ENCODE measurements around the gene ATF5. TPM values are rescaled to one million over a fixed set of nuclear protein-coding genes. Genes with fewer than 3 reads are reported as not detected.
"Not testable (repeated sequence)": the region's sequence is repeated elsewhere in the genome, so short reads cannot be mapped to it uniquely, and the experiment has no call there.

Gene ATF5
- total RNA-seq, 5 donors from 2014 or later (not counting 1 experiment from before 2014, with no cell fraction given): 8.5 to 18.9 (median 11.2) TPM

- DNase-seq: no peak
- peaks cover 17 to 24% of the 10 kb centered on the region in 2 donors for H3K27me3 Mint-ChIP-seq
Observed at GRCh38 chr19:49956115-49956495, 27.1 kb downstream of the ATF5 start.

GRCh38 chr19:49957262-49957915 lies 28.4 kb downstream of the ATF5 start:
- no peak for ATAC-seq (replicated peaks in 1 of 4)
- H3K27ac Mint-ChIP-seq: no peak overlapping the region
- no peak for DNase-seq
- 81% methylated on average over 7 of the region's 10 CpGs for WGBS (ENCODE audit: insufficient coverage)
- Histone ChIP-seq H3K4me1 (ENCODE audit: control insufficient read depth in 1 of 2, extremely low read depth in 1 of 2, insufficient read depth in 2 of 2, low read length in 2 of 2) (no peaks in the 10 kb centered on the region), H3K27me3 (replicated peaks in 1 of 2; ENCODE audit: control insufficient read depth in 2 of 2, extremely low read depth in 1 of 2, insufficient read depth in 2 of 2, low read length in 1 of 2) (peaks cover 0 to 17% of the 10 kb centered on the region in 2 experiments), H3K36me3 (ENCODE audit: control insufficient read depth in 2 of 2, extremely low read depth in 1 of 2, insufficient read depth in 1 of 2, low read length in 1 of 2) (no peaks in the 10 kb centered on the region), H3K9me3 (no peaks in the 10 kb centered on the region), H3K27ac (ENCODE audit: low read length) (no peak overlapping the region), H3K4me3 (ENCODE audit: control insufficient read depth in 1 of 2, extremely low read depth in 1 of 2, low read length in 1 of 2) (no peak overlapping the region)
- H3K36me3 Mint-ChIP-seq: no peaks in the 10 kb centered on the region
- H3K9me3 Mint-ChIP-seq: no peaks in the 10 kb centered on the region
- H3K4me1 Mint-ChIP-seq: peaks cover 2 to 6% (median 6%) of the 10 kb centered on the region in 3 donors
- CTCF ChIA-PET: interaction anchor here in 1 of 2 donors (0.7 kb wide), 1 partner anchor 16 kb away, joined by 3 read pairs; no protein-coding TSS in a partner anchor
- POLR2A ChIA-PET: interaction anchor here in 1 of 2 donors (0.7 kb wide), 1 partner anchor 35 kb away, joined by 3 read pairs; no protein-coding TSS in a partner anchor
- peaks cover 21% of the 10 kb centered on the region in 2 donors for H3K27me3 Mint-ChIP-seq
- H3K4me3 Mint-ChIP-seq: no peak overlapping the region

More at GRCh38 chr19:49956115-49956495, 27.1 kb downstream of the ATF5 start:
- Histone ChIP-seq H3K4me3 (ENCODE audit: control insufficient read depth in 1 of 2, extremely low read depth in 1 of 2, low read length in 1 of 2) (no peak overlapping the region), H3K4me1 (ENCODE audit: control insufficient read depth in 1 of 2, extremely low read depth in 1 of 2, insufficient read depth in 2 of 2, low read length in 2 of 2) (no peaks in the 10 kb centered on the region), H3K27me3 (replicated peaks in 1 of 2; ENCODE audit: control insufficient read depth in 2 of 2, extremely low read depth in 1 of 2, insufficient read depth in 2 of 2, low read length in 1 of 2) (peaks cover 0 to 29% of the 10 kb centered on the region in 2 experiments), H3K27ac (ENCODE audit: low read length) (no peak overlapping the region), H3K9me3 (no peaks in the 10 kb centered on the region), H3K36me3 (ENCODE audit: control insufficient read depth in 2 of 2, extremely low read depth in 1 of 2, insufficient read depth in 1 of 2, low read length in 1 of 2) (no peaks in the 10 kb centered on the region)
- WGBS (ENCODE audit: insufficient coverage): 93% methylated on average over 6 of the region's 9 CpGs
- no peaks in the 10 kb centered on the region for H3K36me3 Mint-ChIP-seq
- ChIA-PET POLR2A (no interaction called here), CTCF (no interaction called here)
- ATAC-seq (replicated peaks in 1 of 4): no peak
- H3K9me3 Mint-ChIP-seq: no peaks in the 10 kb centered on the region
- no peak overlapping the region for H3K27ac Mint-ChIP-seq
- peaks cover 2 to 6% (median 6%) of the 10 kb centered on the region in 3 donors for H3K4me1 Mint-ChIP-seq
- no peak overlapping the region for H3K4me3 Mint-ChIP-seq

GRCh38 chr19:49958144-49958543 lies 29.1 kb downstream of the ATF5 start:
- H3K27ac ChIP-seq (ENCODE audit: low read length); H3K4me1 Mint-ChIP-seq; H3K9me3 ChIP-seq; ATAC-seq (replicated peaks in 1 of 4); H3K36me3 ChIP-seq (ENCODE audit: control insufficient read depth in 2 of 2, extremely low read depth in 1 of 2, insufficient read depth in 1 of 2, low read length in 1 of 2); CTCF ChIA-PET; H3K4me3 ChIP-seq (ENCODE audit: control insufficient read depth in 1 of 2, extremely low read depth in 1 of 2, low read length in 1 of 2); DNase-seq; H3K4me3 Mint-ChIP-seq; H3K4me1 ChIP-seq (ENCODE audit: control insufficient read depth in 1 of 2, extremely low read depth in 1 of 2, insufficient read depth in 2 of 2, low read length in 2 of 2); H3K27ac Mint-ChIP-seq; H3K36me3 Mint-ChIP-seq; H3K9me3 Mint-ChIP-seq: not testable (repeated sequence)
- H3K27me3 Mint-ChIP-seq: peaks cover 19 to 20% of the 10 kb centered on the region in 2 donors
- POLR2A ChIA-PET: interaction anchor here in 1 of 2 donors (0.7 kb wide), 1 partner anchor 35 kb away, joined by 3 read pairs; no protein-coding TSS in a partner anchor
- 60% methylated on average over 5 of the region's 9 CpGs for WGBS (ENCODE audit: insufficient coverage)
- H3K27me3 ChIP-seq (replicated peaks in 1 of 2; ENCODE audit: control insufficient read depth in 2 of 2, extremely low read depth in 1 of 2, insufficient read depth in 2 of 2, low read length in 1 of 2): peaks cover 0 to 14% of the 10 kb centered on the region in 2 experiments

DNA sequence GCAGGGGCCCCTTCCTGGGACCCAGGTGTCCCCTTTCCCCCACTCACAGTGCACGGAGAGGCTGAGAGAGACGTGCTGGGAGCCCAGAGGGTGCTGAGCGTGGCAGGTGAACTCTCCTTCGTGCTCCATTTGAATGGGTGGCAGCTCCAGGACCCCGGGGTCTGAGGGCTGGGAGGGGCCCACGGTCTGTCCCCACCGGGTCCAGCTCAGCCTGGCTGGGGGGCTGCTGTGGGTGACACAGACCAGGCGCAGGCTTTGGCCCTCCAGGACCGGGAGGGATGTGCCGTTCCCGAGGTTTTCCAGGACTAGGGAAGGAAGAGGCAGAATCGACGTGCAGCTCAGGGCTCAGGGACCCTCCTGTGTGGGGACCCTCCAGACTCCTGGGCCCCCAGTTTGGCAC lies 29.6 kb downstream of the ATF5 start:
- H3K27ac Mint-ChIP-seq; DNase-seq; CTCF ChIA-PET; H3K4me1 Mint-ChIP-seq; POLR2A ChIA-PET; H3K9me3 Mint-ChIP-seq; H3K27ac ChIP-seq (ENCODE audit: low read length); H3K4me3 ChIP-seq (ENCODE audit: control insufficient read depth in 1 of 2, extremely low read depth in 1 of 2, low read length in 1 of 2); ATAC-seq (replicated peaks in 1 of 4); H3K4me1 ChIP-seq (ENCODE audit: control insufficient read depth in 1 of 2, extremely low read depth in 1 of 2, insufficient read depth in 2 of 2, low read length in 2 of 2); H3K36me3 Mint-ChIP-seq; H3K9me3 ChIP-seq; H3K4me3 Mint-ChIP-seq; H3K36me3 ChIP-seq (ENCODE audit: control insufficient read depth in 2 of 2, extremely low read depth in 1 of 2, insufficient read depth in 1 of 2, low read length in 1 of 2): not testable (repeated sequence)
- H3K27me3 Mint-ChIP-seq: peaks cover 19 to 20% of the 10 kb centered on the region in 2 donors
- peaks cover 0 to 15% of the 10 kb centered on the region in 2 experiments for H3K27me3 ChIP-seq (replicated peaks in 1 of 2; ENCODE audit: control insufficient read depth in 2 of 2, extremely low read depth in 1 of 2, insufficient read depth in 2 of 2, low read length in 1 of 2)
- whole genome bisulfite sequencing (ENCODE audit: insufficient coverage): 69% methylated on average over 12 of the region's 13 CpGs

DNA sequence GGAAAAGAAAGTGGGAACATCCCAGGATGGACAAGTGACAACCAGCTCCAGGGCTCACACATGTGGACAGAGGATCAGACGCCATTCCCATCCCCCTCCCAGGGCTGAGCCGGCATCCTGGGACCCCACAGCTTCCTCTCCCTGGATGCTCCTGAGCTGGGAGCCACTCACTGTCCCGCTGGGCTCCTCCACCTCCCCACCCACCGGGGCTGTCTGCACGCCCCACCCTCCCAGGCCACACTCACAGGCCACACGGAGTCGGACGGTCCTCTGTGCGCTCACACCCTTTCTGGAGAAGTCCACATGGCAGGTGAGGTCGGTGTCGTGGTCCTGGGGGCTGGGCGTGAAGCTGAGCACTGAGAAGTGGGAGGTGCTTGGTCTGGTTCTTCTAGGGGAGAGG lies 30.9 kb downstream of the ATF5 start:
- H3K4me1 ChIP-seq (ENCODE audit: control insufficient read depth in 1 of 2, extremely low read depth in 1 of 2, insufficient read depth in 2 of 2, low read length in 2 of 2); H3K4me3 Mint-ChIP-seq; H3K27ac ChIP-seq (ENCODE audit: low read length); H3K9me3 ChIP-seq; H3K27ac Mint-ChIP-seq; POLR2A ChIA-PET; H3K4me1 Mint-ChIP-seq; DNase-seq; CTCF ChIA-PET; H3K36me3 Mint-ChIP-seq; ATAC-seq (replicated peaks in 1 of 4); H3K36me3 ChIP-seq (ENCODE audit: control insufficient read depth in 2 of 2, extremely low read depth in 1 of 2, insufficient read depth in 1 of 2, low read length in 1 of 2); H3K9me3 Mint-ChIP-seq; H3K4me3 ChIP-seq (ENCODE audit: control insufficient read depth in 1 of 2, extremely low read depth in 1 of 2, low read length in 1 of 2): not testable (repeated sequence)
- H3K27me3 Mint-ChIP-seq: peaks cover 17 to 22% of the 10 kb centered on the region in 2 donors
- H3K27me3 ChIP-seq (replicated peaks in 1 of 2; ENCODE audit: control insufficient read depth in 2 of 2, extremely low read depth in 1 of 2, insufficient read depth in 2 of 2, low read length in 1 of 2): peaks cover 0 to 10% of the 10 kb centered on the region in 2 experiments
- no CpG with 5 or more reads among the region's 12 CpGs for WGBS (ENCODE audit: insufficient coverage)

DNA sequence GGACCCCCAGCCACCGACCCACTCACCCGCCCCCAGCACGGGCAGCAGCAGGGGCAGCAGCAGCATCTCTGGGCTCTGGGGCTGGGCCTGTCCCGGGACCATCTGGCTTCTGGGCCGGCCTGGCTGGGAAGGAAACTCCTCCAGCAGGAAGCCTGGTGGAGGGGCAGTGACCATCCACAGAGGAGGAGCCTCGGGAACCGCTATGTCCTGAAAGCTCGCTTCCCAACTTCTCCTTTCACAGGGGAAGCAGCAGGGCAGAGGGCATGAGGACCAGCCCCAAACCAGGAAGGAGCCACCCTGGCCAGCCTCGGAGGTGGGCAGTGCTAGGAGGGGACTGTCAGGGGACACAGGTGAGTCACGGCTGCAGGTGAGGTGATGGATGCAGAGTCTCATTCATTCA lies 32.0 kb downstream of the ATF5 start, which contains the start of gene SIGLEC11:
Gene SIGLEC11, minus strand, starts transcription at position 193 of the 400 bp plus-strand sequence. Its CDS starts 91 bp downstream, at position 102.
- CTCF ChIA-PET: not testable (repeated sequence)

More for the DNA sequence above, 32.0 kb downstream of the ATF5 start, which contains the start of gene SIGLEC11:
- peaks cover 11 to 25% of the 10 kb centered on the region in 2 donors for H3K27me3 Mint-ChIP-seq
- ATAC-seq (replicated peaks in 1 of 4); H3K36me3 Mint-ChIP-seq; DNase-seq; H3K27ac ChIP-seq (ENCODE audit: low read length); H3K4me1 Mint-ChIP-seq; H3K4me3 ChIP-seq (ENCODE audit: control insufficient read depth in 1 of 2, extremely low read depth in 1 of 2, low read length in 1 of 2); H3K4me3 Mint-ChIP-seq; H3K9me3 Mint-ChIP-seq; H3K9me3 ChIP-seq; H3K4me1 ChIP-seq (ENCODE audit: control insufficient read depth in 1 of 2, extremely low read depth in 1 of 2, insufficient read depth in 2 of 2, low read length in 2 of 2); H3K27ac Mint-ChIP-seq; POLR2A ChIA-PET; H3K36me3 ChIP-seq (ENCODE audit: control insufficient read depth in 2 of 2, extremely low read depth in 1 of 2, insufficient read depth in 1 of 2, low read length in 1 of 2): not testable (repeated sequence)
- WGBS (ENCODE audit: insufficient coverage): no CpG with 5 or more reads among the region's 10 CpGs
- H3K27me3 ChIP-seq (replicated peaks in 1 of 2; ENCODE audit: control insufficient read depth in 2 of 2, extremely low read depth in 1 of 2, insufficient read depth in 2 of 2, low read length in 1 of 2): peaks cover 0 to 11% of the 10 kb centered on the region in 2 experiments
